ENCODE data around the gene UTP3.
"Not testable (repeated sequence)": the region's sequence is repeated elsewhere in the genome, so short reads cannot be mapped to it uniquely, and the experiment has no call there.

The UTP3 gene

DNA sequence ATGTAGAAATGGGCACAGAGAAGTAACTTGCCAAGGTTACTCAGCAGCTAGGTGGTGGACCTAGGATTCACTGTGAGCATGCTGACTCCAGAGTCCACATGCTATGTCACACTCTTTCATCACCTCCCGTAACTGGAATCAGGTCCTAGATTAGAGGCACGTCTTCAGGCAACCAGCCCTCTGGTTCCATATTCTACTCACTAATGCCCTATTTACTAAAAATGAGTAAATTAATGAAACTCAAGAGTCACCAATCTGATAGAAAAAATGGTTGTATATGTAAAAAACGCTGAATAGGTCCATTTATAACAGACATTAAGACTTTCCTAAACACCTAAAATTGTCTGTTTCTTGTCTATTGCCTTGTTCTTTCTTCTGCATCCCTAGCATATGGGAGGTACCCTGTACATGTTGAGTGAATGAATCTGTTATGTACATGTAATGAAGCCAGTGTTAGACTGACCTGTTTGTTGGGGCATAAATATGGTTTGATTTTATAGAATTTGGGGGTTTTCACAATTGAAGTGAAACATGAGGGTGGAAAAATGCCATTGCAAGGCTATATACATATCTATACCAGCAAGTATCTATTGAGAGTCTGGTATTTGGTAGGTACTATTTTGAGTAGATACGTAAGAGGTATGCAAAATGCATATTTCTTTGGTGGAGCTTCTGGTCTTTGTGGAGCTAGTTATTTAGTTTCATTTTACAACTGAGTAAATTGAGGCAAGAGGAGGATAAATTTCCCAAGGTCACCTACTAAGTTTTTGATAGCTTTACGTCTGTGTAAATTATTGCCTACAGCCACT lies 26.0 kb downstream of the UTP3 start:
- H3K36me3 ChIP-seq (replicated peaks): no peaks in the 10 kb centered on the region
- no peak overlapping the region for H3K4me3 ChIP-seq
- in situ Hi-C loops (cut with MboI; ENCODE audit: low sequenced_read_pairs): no loop called here
- H3K9me3 ChIP-seq: no peaks in the 10 kb centered on the region
- no peak for DNase-seq (ENCODE audit: low spot score in 2 of 2)
- H3K27me3 ChIP-seq (ENCODE audit: low read depth): no peaks in the 10 kb centered on the region
- H3K4me1 ChIP-seq: peaks cover 8% of the 10 kb centered on the region

GRCh38 chr4:70715097-70715496 lies 26.8 kb downstream of the UTP3 start:
- no peaks in the 10 kb centered on the region for H3K4me1 ChIP-seq
- H3K36me3 ChIP-seq (replicated peaks): no peaks in the 10 kb centered on the region
- no peak overlapping the region for H3K4me3 ChIP-seq
- no peaks in the 10 kb centered on the region for H3K27me3 ChIP-seq (ENCODE audit: low read depth)
- no peaks in the 10 kb centered on the region for H3K9me3 ChIP-seq
- in situ Hi-C loops (cut with MboI; ENCODE audit: low sequenced_read_pairs): no loop called here
- no peak for DNase-seq (ENCODE audit: low spot score in 2 of 2)

DNA sequence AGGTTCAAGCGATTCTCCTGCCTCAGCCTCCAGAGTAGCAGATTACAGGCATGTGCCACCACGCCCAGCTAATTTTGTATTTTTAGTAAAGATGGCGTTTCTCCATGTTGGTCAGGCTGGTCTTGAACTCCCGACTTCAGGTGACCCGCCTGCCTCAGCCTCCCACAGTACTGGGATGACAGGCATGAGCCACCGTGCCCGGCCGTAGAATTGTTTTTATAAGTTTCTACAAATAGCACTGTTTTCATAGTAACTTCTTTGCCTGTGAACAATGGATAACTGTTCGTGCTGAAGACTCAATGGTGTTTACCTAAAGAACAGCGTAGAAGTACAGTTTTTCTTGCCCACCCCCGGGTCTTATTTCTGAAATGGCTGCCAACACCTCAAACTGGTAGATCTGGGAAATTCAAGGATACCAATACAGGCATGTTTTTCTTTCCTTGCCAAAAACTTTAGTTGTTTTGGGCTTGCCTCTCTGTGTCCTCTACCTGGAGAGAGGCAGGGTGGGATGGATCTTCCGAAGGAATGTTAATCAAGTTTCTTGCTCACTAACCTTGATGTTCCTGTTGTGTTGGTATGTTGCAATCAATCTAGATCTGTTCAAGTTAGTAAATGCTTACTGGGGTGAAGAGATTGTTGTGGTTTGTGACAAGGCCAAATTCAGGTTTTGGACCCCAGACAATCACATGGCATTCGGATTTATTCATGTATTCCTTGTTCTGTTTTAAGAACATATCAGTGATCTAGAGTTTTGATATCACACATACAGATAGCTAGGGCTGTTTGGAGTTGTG lies 30.7 kb downstream of the UTP3 start:
- Histone ChIP-seq H3K9me3 (no peaks in the 10 kb centered on the region), H3K36me3 (replicated peaks) (no peaks in the 10 kb centered on the region), H3K27me3 (ENCODE audit: low read depth) (no peaks in the 10 kb centered on the region), H3K4me3 (no peak overlapping the region), H3K4me1 (peaks cover 4% of the 10 kb centered on the region)
- in situ Hi-C loops (cut with MboI; ENCODE audit: low sequenced_read_pairs): no loop called here
- no peak for DNase-seq (ENCODE audit: low spot score in 2 of 2)

DNA sequence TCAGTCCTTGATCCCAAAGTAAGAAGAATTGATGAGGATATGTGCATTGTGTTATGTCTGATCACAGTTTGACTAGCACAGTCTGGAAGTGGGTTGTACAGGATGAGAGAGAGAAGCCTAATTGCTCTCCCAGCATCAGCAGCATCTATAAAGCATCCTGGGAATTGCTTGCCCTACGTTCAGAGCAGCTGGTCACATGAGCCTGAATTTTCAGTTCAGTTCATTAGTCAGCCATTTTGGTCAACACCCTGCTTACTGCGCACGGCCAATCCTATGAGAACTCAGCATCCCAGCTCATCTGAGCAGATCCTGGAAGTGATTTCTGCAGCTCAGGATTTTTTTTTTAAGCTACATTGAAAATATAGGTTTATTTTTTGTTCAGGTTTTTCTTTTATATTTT lies 33.4 kb downstream of the UTP3 start, which contains the start of gene RUFY3:
Gene RUFY3 (plus strand): TSS at position 218 of the 400 bp plus-strand sequence. CDS start 610 bp downstream, outside the sequence.
- Histone ChIP-seq H3K4me3 (no peak within 1 kb of the TSS), H3K36me3 (replicated peaks) (no peaks in the 10 kb centered on the region), H3K9me3 (no peaks in the 10 kb centered on the region), H3K4me1 (peaks cover 7% of the 10 kb centered on the region), H3K27me3 (ENCODE audit: low read depth) (no peaks in the 10 kb centered on the region)
- peak in 1 of 2 experiments; percentile 29 for DNase-seq (ENCODE audit: low spot score in 2 of 2)
- in situ Hi-C loops (cut with MboI; ENCODE audit: low sequenced_read_pairs): no loop called here

DNA sequence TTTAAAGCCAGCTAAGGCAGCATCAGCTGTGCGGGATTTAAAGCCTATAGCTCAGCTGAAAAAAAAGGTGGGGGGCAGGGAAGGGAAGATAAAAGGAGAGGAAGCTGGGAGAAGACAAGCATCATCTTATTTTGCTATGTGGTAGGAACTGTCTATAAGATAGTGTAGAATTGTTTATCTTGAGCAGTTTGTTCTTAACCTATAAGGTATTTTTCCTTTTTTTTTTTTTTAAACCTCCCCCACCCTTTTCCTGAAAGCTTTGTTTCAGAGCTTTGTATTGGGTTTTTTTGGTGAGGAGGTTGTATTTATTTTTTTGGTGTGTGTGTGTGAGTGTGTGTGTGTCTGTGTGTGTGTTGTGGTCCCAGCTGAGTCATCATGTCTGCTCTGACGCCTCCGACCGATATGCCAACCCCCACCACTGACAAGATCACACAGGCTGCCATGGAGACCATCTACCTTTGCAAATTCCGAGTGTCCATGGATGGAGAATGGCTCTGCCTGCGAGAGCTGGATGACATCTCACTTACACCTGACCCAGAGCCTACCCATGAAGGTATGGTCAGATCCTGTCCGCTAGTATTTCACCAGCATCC lies 34.0 kb downstream of the UTP3 start:
- no peak for DNase-seq (ENCODE audit: low spot score in 2 of 2)
- no peaks in the 10 kb centered on the region for H3K9me3 ChIP-seq
- in situ Hi-C loops (cut with MboI; ENCODE audit: low sequenced_read_pairs): no loop called here
- H3K36me3 ChIP-seq (replicated peaks): no peaks in the 10 kb centered on the region
- H3K4me3 ChIP-seq: no peak overlapping the region
- no peaks in the 10 kb centered on the region for H3K27me3 ChIP-seq (ENCODE audit: low read depth)
- H3K4me1 ChIP-seq: peaks cover 7% of the 10 kb centered on the region

GRCh38 chr4:70724463-70724862 lies 36.1 kb downstream of the UTP3 start:
- Histone ChIP-seq H3K4me1 (peaks cover 7% of the 10 kb centered on the region), H3K36me3 (replicated peaks) (no peaks in the 10 kb centered on the region), H3K9me3 (no peaks in the 10 kb centered on the region), H3K4me3 (no peak overlapping the region), H3K27me3 (ENCODE audit: low read depth) (no peaks in the 10 kb centered on the region)
- in situ Hi-C loops (cut with MboI; ENCODE audit: low sequenced_read_pairs): no loop called here
- no peak for DNase-seq (ENCODE audit: low spot score in 2 of 2)

GRCh38 chr4:70725633-70726032 lies 37.3 kb downstream of the UTP3 start:
- Histone ChIP-seq H3K9me3 (no peaks in the 10 kb centered on the region), H3K36me3 (replicated peaks) (no peaks in the 10 kb centered on the region), H3K4me3 (no peak overlapping the region), H3K4me1 (peaks cover 7% of the 10 kb centered on the region), H3K27me3 (ENCODE audit: low read depth) (no peaks in the 10 kb centered on the region)
- no peak for DNase-seq (ENCODE audit: low spot score in 2 of 2)
- in situ Hi-C loops (cut with MboI; ENCODE audit: low sequenced_read_pairs): no loop called here

DNA sequence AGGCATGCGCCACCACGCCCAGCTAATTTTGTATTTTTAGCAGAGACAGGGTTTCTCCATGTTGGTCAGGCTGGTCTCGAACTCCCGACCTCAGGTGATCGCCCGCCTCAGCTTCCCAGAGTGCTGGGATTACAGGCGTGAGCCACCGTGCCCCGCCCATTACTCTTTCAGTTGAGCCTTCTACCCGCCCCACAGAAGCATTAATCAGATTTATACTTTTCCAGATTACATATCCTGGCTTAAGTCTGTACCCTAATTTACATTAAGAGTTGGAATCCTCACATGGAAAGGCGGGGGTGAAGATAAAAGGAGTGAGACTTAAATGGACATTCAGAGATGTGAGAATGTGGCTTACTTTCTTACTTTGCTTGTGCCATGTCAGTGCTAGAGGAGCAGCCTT lies 38.2 kb downstream of the UTP3 start:
- H3K4me1 ChIP-seq; in situ Hi-C loops (cut with MboI; ENCODE audit: low sequenced_read_pairs); H3K4me3 ChIP-seq; H3K36me3 ChIP-seq (replicated peaks); H3K27me3 ChIP-seq (ENCODE audit: low read depth); H3K9me3 ChIP-seq; DNase-seq (ENCODE audit: low spot score in 2 of 2): not testable (repeated sequence)

- no peak for DNase-seq (ENCODE audit: low spot score in 2 of 2)
- no peaks in the 10 kb centered on the region for H3K36me3 ChIP-seq (replicated peaks)
- H3K4me3 ChIP-seq: no peak overlapping the region
- peaks cover 3% of the 10 kb centered on the region for H3K4me1 ChIP-seq
- no peaks in the 10 kb centered on the region for H3K9me3 ChIP-seq
- in situ Hi-C loops (cut with MboI; ENCODE audit: low sequenced_read_pairs): no loop called here
- no peaks in the 10 kb centered on the region for H3K27me3 ChIP-seq (ENCODE audit: low read depth)
Measured at GRCh38 chr4:70728091-70728490, 39.8 kb downstream of the UTP3 start.

- DNase-seq (ENCODE audit: low spot score in 2 of 2); H3K27me3 ChIP-seq (ENCODE audit: low read depth); H3K9me3 ChIP-seq; H3K4me3 ChIP-seq; in situ Hi-C loops (cut with MboI; ENCODE audit: low sequenced_read_pairs); H3K36me3 ChIP-seq (replicated peaks): not testable (repeated sequence)
- peaks cover 13% of the 10 kb centered on the region for H3K4me1 ChIP-seq
Measured at GRCh38 chr4:70732878-70733277, 44.5 kb downstream of the UTP3 start.

DNA sequence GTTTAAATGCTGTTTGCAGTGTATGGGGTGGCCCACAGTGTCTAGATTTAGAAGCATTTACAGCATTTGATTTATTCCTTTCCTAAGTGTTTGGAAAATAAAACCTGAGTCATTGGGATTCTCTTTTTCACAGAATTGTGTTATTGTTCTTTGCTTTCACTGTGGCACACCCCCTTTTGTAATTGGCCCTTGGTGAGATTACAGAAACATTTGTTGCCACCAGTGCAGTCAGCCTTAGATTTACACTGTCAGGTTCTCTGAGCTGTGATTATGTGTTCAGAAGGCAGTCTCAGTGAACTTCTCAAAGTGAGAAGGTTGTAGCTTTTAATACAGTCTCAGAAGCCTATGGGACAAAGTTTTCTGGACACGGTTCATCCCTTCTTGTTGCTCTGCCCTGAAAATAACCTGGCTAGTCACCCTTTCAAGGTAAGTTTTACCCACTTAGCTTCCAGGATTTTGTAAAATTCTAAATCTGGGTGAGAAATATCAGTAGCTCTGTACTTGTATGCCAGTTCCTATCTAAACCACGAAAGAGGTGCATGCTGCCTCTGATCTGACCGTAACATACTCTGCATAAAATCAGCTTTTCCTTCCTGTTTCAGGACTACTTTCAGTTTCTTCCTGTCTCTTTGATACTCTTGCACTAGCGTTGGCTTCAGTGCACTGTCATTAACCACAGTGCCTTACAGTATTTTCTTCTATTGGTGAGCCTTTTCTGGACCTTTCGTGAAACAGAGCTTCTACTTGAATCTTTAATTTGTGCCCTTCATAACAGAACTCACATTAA lies 46.0 kb downstream of the UTP3 start:
- DNase-seq (ENCODE audit: low spot score in 2 of 2): peak; percentile 44 to 77
- Histone ChIP-seq H3K27me3 (ENCODE audit: low read depth) (no peaks in the 10 kb centered on the region), H3K4me1 (peaks cover 18% of the 10 kb centered on the region), H3K9me3 (no peaks in the 10 kb centered on the region), H3K4me3 (peak overlapping the region; percentile 1; the same call in 1 of the 2 replicates), H3K36me3 (replicated peaks) (no peaks in the 10 kb centered on the region)
- in situ Hi-C loops (cut with MboI; ENCODE audit: low sequenced_read_pairs): no loop called here

DNA sequence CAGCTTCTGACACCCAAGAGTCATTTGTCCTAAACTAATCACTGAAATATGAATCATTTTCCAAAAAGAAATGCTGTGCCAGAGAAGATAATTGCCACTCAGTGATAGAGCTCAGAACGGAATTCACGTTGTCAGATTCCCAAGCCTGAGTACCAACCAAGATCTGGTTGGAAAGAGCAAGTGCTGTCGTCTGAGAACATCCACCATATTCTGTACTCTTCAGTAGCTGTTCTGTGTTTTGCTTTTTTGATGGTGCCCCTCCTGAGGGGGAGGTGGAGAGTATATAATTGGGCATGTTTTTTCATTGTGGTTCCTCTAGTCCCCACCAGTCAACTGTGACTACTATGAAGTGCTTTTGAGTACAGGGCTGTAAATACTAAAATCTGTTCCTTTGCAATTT lies 46.6 kb downstream of the UTP3 start:
- H3K9me3 ChIP-seq: no peaks in the 10 kb centered on the region
- no peak for DNase-seq (ENCODE audit: low spot score in 2 of 2)
- peaks cover 21% of the 10 kb centered on the region for H3K4me1 ChIP-seq
- H3K36me3 ChIP-seq (replicated peaks): no peaks in the 10 kb centered on the region
- in situ Hi-C loops (cut with MboI; ENCODE audit: low sequenced_read_pairs): no loop called here
- H3K4me3 ChIP-seq: no peak overlapping the region; the same call in 1 of the 2 replicates
- no peaks in the 10 kb centered on the region for H3K27me3 ChIP-seq (ENCODE audit: low read depth)

DNA sequence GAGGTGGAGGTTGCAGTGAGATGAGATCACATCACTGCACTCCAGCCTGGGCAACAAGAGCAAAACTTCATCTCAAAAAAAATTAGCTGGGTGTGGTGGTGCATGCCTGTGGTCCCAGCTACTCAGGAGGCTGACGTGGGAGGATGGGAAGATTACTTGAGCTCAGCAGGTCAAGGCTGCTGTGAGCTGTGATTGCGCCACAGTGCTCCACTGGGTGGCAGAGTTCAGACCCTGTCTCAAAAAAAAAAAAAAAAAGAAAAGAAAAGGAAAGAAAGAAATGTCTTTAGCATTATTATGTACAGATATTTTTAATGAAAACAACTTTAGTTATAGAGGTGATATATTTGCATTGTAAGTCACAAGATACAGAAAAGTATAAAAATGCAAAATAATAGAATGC lies 47.6 kb downstream of the UTP3 start:
- H3K27me3 ChIP-seq (ENCODE audit: low read depth); H3K36me3 ChIP-seq (replicated peaks); in situ Hi-C loops (cut with MboI; ENCODE audit: low sequenced_read_pairs); H3K4me3 ChIP-seq; H3K9me3 ChIP-seq: not testable (repeated sequence)
- H3K4me1 ChIP-seq: peaks cover 30% of the 10 kb centered on the region
- DNase-seq (ENCODE audit: low spot score in 2 of 2): peak in 1 of 2 experiments; percentile 61

All from HAP-1 (cell line).